ENCODE data around the gene SERPINE1. TPM values are rescaled to one million over a fixed set of nuclear protein-coding genes. Genes with fewer than 3 reads are reported as not detected.

The SERPINE1 gene
- total and polyA plus RNA-seq, 2 of the 4 experiments (the other 2 are of a cell fraction): 1,441 to 2,783 TPM

GRCh38 chr7:101099969-101100781, 26.7 kb upstream of the SERPINE1 start (continued):
- TF ChIP-seq RAD21 (IDR thresholded peaks at IDR 0.05; ENCODE audit: low read length): peak; percentile 21; the same call in 1 of the 2 replicates
- TF ChIP-seq RCOR1 (IDR thresholded peaks at IDR 0.05; ENCODE audit: insufficient replicate concordance, low read length): peak; percentile 64
- TF ChIP-seq MAZ (IDR thresholded peaks at IDR 0.05; ENCODE audit: borderline replicate concordance, low read depth, low read length): peak; percentile 98
- TF ChIP-seq USF2 (IDR thresholded peaks at IDR 0.05; ENCODE audit: low read depth, low read length): peak; percentile 76
- TF ChIP-seq CHD1 (IDR thresholded peaks at IDR 0.05; ENCODE audit: low read depth, low read length): no peak
- no peak for TF ChIP-seq RFX5 (IDR thresholded peaks at IDR 0.05; ENCODE audit: low read depth, low read length)

Data from IMR-90 (cell line).